Endodermal cell (in vitro differentiated cells): ENCODE results near the gene TXNDC2. TPM values are rescaled to one million over a fixed set of nuclear protein-coding genes. Genes with fewer than 3 reads are reported as not detected.
A peak's percentile ranks its signal among the peaks of the same experiment; 100 is the strongest.
"Not testable (repeated sequence)": the region's sequence is repeated elsewhere in the genome, so short reads cannot be mapped to it uniquely, and the experiment has no call there.

Source experiments
- DNase-seq: peaks from one replicate; pipeline ENCODE4 v3.0.0-alpha.2; 2017
- H3K27ac ChIP-seq: 2 replicates; pipeline ENCODE4 v1.5.1; 2013; ENCODE audit warnings: mild to moderate bottlenecking, low read depth, low read length, moderate library complexity
- H3K27me3 ChIP-seq: 2 replicates; pipeline ENCODE4 v1.6.1; 2013; ENCODE audit warnings: mild to moderate bottlenecking, low read length, moderate library complexity; ENCODE audit not compliant: insufficient read depth, control insufficient read depth, poor library complexity, severe bottlenecking
- H3K36me3 ChIP-seq: 2 replicates; pipeline ENCODE4 v1.7.0; 2013; ENCODE audit warnings: mild to moderate bottlenecking, low read length, moderate library complexity; ENCODE audit not compliant: control insufficient read depth, insufficient read depth
- H3K4me1 ChIP-seq: one replicate; pipeline ENCODE4 v1.7.0; 2013; ENCODE audit warnings: low read length; ENCODE audit not compliant: control insufficient read depth, insufficient read depth
- H3K4me3 ChIP-seq: 2 replicates; pipeline ENCODE4 v1.5.1; 2013; ENCODE audit warnings: mild to moderate bottlenecking, low read length, moderate library complexity
- H3K9ac ChIP-seq: 2 replicates; pipeline ENCODE4 v1.6.1; 2013; ENCODE audit warnings: mild to moderate bottlenecking, low read length, moderate library complexity; ENCODE audit not compliant: poor library complexity, severe bottlenecking; ENCODE audit errors: extremely low read depth
- H3K9me3 ChIP-seq: 2 replicates; pipeline ENCODE4 v1.6.1; 2013; ENCODE audit warnings: mild to moderate bottlenecking, low read length, moderate library complexity; ENCODE audit not compliant: control insufficient read depth
- H3K27ac Mint-ChIP-seq: 2 replicates; pipeline ENCODE4 v1.8.0; 2020; ENCODE audit warnings: mixed read lengths
- H3K27me3 Mint-ChIP-seq: 2 replicates; pipeline ENCODE4 v1.8.0; 2021; ENCODE audit warnings: mild to moderate bottlenecking, mixed read lengths; ENCODE audit not compliant: insufficient read depth
- H3K36me3 Mint-ChIP-seq: 2 replicates; pipeline ENCODE4 v1.8.0; 2020; ENCODE audit warnings: low read depth, mixed read lengths
- H3K4me1 Mint-ChIP-seq: 2 replicates; pipeline ENCODE4 v1.8.0; 2020; ENCODE audit warnings: mixed read lengths
- H3K4me3 Mint-ChIP-seq: 2 replicates; pipeline ENCODE4 v1.8.0; 2020; ENCODE audit warnings: mild to moderate bottlenecking, moderate library complexity, mixed read lengths
- H3K9me3 Mint-ChIP-seq: 2 replicates; pipeline ENCODE4 v1.8.0; 2020; ENCODE audit warnings: mild to moderate bottlenecking, mixed read lengths
- WGBS, 2 experiments: methylation state at CpG; one replicate each; pipeline versions ENCODE4 v1.1.5 to v1.1.7; 2013; ENCODE audit warnings: missing lambda C conversion rate in 2 of 2, mixed read lengths in 1 of 2; ENCODE audit not compliant: insufficient coverage in 1 of 2, insufficient read length in 1 of 2; 5-methylcytosine and 5-hydroxymethylcytosine counted together
- total RNA-seq, 2 donors: library from RNA; stranded (reverse); fragmentation: NEBNext Ultra II Directional in 1 of 2; extraction: Animal tissue kit (Norgen Biotek cat#: 25700) in 1 of 2; gene quantifications; 2 replicates in 1 of 2; 3 replicates in 1 of 2; pipeline ENCODE4 v1.2.1, GENCODE V29; 2021
- TF ChIP-seq, protein P1 (sequence below): fragments of 200-600 bp; sonication (generic); conservative IDR thresholded peaks from 2 replicates; pipeline ENCODE4 v1.5.0; 2021; ENCODE audit warnings: antibody characterized with exemption, mild to moderate bottlenecking

TXNDC2 gene
- total RNA-seq, 2 donors from 2014 or later = not detected

DNA sequence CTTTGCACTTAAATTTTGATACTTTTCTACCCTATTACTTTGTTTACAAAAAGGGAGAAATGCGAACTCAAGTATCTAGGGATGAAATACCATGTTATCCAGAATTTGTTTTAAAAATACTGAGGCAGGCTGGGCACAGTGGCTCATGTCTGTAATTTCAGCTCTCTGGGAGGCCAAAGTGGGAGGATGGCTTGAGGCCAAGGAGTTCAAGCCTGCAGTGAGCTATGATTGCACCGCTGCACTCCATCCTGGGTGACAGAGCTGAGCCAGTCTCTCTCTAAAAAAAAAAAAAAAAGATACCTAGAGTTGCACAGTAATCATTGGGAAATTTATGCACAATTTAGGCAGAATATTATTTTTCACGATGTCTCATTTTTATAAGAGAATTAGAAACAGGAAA lies 15.6 kb downstream of the TXNDC2 start:
- 85% methylated on average over 2 of the region's 3 CpGs; no CpG with 5 or more reads in 1 of the 2 experiments for WGBS, 2 experiments

DNA sequence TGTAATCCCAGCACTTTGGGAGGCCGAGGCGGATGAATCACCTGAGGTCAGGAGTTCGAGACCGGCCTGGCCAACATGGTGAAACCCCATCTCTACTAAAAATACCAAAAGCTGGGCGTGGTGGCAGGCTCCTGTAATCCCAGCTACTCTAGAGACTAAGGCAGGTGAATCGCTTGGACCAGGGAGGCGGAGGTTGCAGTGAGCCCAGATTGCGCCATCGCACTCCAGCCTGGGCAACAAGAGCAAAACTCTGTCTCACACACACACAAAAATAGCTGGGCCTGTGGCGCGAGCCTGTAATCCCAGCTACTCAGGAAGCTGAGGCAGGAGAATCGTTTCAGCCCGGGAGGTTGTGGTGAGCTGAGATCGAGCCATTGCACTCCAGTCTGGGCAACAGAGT lies 16.5 kb downstream of the TXNDC2 start:
- not testable (repeated sequence) for H3K4me3 Mint-ChIP-seq, H3K27ac ChIP-seq, H3K36me3 Mint-ChIP-seq, H3K4me3 ChIP-seq, H3K9me3 Mint-ChIP-seq, H3K9ac ChIP-seq, DNase-seq, H3K36me3 ChIP-seq, H3K4me1 ChIP-seq, H3K27ac Mint-ChIP-seq, H3K9me3 ChIP-seq
- 89 to 97% methylated on average over 7 to 14 of the region's 14 CpGs for whole genome bisulfite sequencing, 2 experiments
- peaks cover 80% of the 10 kb centered on the region for H3K27me3 Mint-ChIP-seq
- H3K4me1 Mint-ChIP-seq = peaks cover 24% of the 10 kb centered on the region
- H3K27me3 ChIP-seq = peaks cover 66% of the 10 kb centered on the region

More for the DNA sequence above, 15.6 kb downstream of the TXNDC2 start:
- Mint-ChIP-seq H3K36me3 (no peaks in the 10 kb centered on the region), H3K4me3 (no peak overlapping the region), H3K27me3 (peaks cover 80% of the 10 kb centered on the region), H3K27ac (no peak overlapping the region), H3K4me1 (peaks cover 24% of the 10 kb centered on the region), H3K9me3 (no peaks in the 10 kb centered on the region)
- no peak overlapping the region for H3K4me3 ChIP-seq
- TF ChIP-seq, protein P1, sequence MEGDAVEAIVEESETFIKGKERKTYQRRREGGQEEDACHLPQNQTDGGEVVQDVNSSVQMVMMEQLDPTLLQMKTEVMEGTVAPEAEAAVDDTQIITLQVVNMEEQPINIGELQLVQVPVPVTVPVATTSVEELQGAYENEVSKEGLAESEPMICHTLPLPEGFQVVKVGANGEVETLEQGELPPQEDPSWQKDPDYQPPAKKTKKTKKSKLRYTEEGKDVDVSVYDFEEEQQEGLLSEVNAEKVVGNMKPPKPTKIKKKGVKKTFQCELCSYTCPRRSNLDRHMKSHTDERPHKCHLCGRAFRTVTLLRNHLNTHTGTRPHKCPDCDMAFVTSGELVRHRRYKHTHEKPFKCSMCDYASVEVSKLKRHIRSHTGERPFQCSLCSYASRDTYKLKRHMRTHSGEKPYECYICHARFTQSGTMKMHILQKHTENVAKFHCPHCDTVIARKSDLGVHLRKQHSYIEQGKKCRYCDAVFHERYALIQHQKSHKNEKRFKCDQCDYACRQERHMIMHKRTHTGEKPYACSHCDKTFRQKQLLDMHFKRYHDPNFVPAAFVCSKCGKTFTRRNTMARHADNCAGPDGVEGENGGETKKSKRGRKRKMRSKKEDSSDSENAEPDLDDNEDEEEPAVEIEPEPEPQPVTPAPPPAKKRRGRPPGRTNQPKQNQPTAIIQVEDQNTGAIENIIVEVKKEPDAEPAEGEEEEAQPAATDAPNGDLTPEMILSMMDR = no peak
- H3K9ac ChIP-seq = no peak overlapping the region
- H3K36me3 ChIP-seq = no peaks in the 10 kb centered on the region
- no peak overlapping the region for H3K27ac ChIP-seq
- DNase-seq = no peak
- H3K4me1 ChIP-seq = peaks cover 4% of the 10 kb centered on the region
- H3K27me3 ChIP-seq = peaks cover 62% of the 10 kb centered on the region
- peaks cover 6% of the 10 kb centered on the region for H3K9me3 ChIP-seq

DNA sequence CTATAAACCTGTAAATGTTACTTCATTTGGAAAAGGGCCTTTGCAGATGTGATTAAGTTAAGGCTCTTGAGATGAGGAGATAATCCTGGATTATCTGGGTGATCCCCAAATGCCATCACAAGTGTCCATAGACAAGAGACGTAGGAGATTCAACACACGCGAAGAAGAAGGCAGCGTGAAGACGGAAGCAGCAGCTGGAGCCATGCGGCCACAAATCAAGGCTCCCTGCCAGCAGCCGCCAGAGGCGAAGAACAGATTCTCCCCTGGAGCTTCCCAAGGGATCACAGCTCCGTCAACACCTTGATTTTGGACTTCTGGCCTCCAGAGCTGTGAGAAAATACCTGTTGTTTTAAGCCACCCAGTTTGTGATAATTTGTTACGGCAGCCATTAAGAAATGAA lies 17.1 kb downstream of the TXNDC2 start:
- Histone ChIP-seq H3K4me1 (peaks cover 4% of the 10 kb centered on the region), H3K27ac (no peak overlapping the region), H3K9ac (no peak overlapping the region), H3K4me3 (no peak overlapping the region), H3K36me3 (no peaks in the 10 kb centered on the region), H3K27me3 (peaks cover 68% of the 10 kb centered on the region), H3K9me3 (no peaks in the 10 kb centered on the region)
- Mint-ChIP-seq H3K9me3 (no peaks in the 10 kb centered on the region), H3K4me3 (no peak overlapping the region), H3K27ac (no peak overlapping the region), H3K4me1 (peaks cover 24% of the 10 kb centered on the region), H3K36me3 (no peaks in the 10 kb centered on the region), H3K27me3 (peaks cover 80% of the 10 kb centered on the region)
- peak; percentile 73 for DNase-seq
- 67 to 88% methylated on average over 9 to 10 of the region's 10 CpGs for WGBS, 2 experiments
- TF ChIP-seq, protein P1 = no peak

DNA sequence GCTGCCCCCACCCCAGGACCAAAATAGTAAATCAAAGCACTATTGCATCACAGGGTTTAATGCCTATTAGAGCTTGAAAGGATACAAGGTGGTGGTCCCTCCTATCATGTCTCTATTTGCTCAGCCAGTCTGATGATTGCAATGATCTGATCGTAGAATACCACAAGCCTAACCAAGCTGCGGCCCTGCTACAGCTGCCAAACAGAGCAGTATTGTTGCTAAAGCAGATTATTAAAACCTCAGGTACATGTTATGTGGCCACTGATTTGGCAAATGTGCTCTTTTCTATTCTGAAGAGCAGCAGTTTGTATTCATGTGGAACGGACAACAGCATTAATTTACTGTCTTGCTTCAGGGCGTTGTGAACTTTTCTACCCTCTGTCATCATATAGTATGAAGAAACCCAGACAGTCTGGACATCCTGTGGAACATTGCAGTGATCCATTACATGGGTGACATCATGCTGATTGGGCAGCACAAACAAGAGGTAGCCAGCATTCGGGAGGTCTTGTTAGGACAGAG lies 19.7 kb downstream of the TXNDC2 start:
- no peak overlapping the region for H3K27ac Mint-ChIP-seq
- WGBS, 2 experiments = 89 to 95% methylated on average over 5 of the region's 5 CpGs
- no peak for DNase-seq
- H3K27me3 ChIP-seq = peaks cover 74% of the 10 kb centered on the region
- H3K27ac ChIP-seq = no peak overlapping the region
- no peaks in the 10 kb centered on the region for H3K36me3 ChIP-seq
- no peak overlapping the region for H3K4me3 Mint-ChIP-seq
- no peaks in the 10 kb centered on the region for H3K4me1 ChIP-seq
- peaks cover 80% of the 10 kb centered on the region for H3K27me3 Mint-ChIP-seq
- peaks cover 9% of the 10 kb centered on the region for H3K4me1 Mint-ChIP-seq
- no peaks in the 10 kb centered on the region for H3K9me3 ChIP-seq
- H3K9me3 Mint-ChIP-seq = no peaks in the 10 kb centered on the region
- TF ChIP-seq, protein P1 = no peak
- H3K36me3 Mint-ChIP-seq = no peaks in the 10 kb centered on the region
- H3K4me3 ChIP-seq = no peak overlapping the region
- no peak overlapping the region for H3K9ac ChIP-seq
